Measurements from ENCODE around the gene OR2T4.

DNA sequence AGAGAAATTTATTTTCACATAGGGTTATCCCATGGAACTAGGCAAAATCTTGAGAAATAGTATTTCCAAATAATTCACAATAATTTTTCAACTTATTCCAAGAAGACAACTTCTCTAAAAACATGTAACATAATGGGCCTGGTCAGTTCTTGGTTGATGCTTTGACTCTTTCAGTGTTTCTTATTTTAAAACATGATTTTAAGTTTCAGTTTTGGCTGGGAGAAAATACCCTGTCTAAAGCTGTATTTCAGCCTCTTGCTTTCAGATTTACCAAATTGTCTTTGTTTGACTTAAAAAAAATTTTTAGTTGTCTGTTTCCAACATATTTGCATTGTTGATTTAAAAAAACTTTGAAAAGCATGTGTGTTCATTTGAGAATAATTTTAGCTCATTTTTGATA lies 5.1 kb downstream of the OR2T4 start:
- TF ChIP-seq, protein P1, sequence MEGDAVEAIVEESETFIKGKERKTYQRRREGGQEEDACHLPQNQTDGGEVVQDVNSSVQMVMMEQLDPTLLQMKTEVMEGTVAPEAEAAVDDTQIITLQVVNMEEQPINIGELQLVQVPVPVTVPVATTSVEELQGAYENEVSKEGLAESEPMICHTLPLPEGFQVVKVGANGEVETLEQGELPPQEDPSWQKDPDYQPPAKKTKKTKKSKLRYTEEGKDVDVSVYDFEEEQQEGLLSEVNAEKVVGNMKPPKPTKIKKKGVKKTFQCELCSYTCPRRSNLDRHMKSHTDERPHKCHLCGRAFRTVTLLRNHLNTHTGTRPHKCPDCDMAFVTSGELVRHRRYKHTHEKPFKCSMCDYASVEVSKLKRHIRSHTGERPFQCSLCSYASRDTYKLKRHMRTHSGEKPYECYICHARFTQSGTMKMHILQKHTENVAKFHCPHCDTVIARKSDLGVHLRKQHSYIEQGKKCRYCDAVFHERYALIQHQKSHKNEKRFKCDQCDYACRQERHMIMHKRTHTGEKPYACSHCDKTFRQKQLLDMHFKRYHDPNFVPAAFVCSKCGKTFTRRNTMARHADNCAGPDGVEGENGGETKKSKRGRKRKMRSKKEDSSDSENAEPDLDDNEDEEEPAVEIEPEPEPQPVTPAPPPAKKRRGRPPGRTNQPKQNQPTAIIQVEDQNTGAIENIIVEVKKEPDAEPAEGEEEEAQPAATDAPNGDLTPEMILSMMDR (IDR thresholded peaks at IDR 0.05), result no peak
- TF ChIP-seq EP300 (IDR thresholded peaks at IDR 0.05) (no peak), POLR2A (IDR thresholded peaks at IDR 0.05) (no peak), POLR2AphosphoS5 (IDR thresholded peaks at IDR 0.05) (no peak)
